OCI-LY3 (cell line): Measurements from ENCODE around the gene WLS.

ENCODE experiments used
- H2AFZ ChIP-seq: fragments of 200-600, 300-600 bp; shearing (Covaris generic); 2 replicates; pipeline ENCODE4 v1.6.0; 2014; ENCODE audit warnings: antibody characterized with exemption, low read depth, low read length
- H3K27ac ChIP-seq: fragments of 200-600, 300-600 bp; sonication (generic); 2 replicates; pipeline ENCODE4 v1.5.1; 2014; ENCODE audit warnings: mild to moderate bottlenecking, low read length, moderate library complexity, mixed read lengths
- H3K27me3 ChIP-seq: fragments of 200-600, 300-600 bp; sonication (generic); 2 replicates; pipeline ENCODE4 v1.6.1; 2014; ENCODE audit warnings: low read depth, low read length, mixed read lengths
- H3K36me3 ChIP-seq: fragments of 200-600, 300-600 bp; sonication (generic); replicated peaks from 2 replicates; pipeline ENCODE3; 2014; ENCODE audit warnings: low read depth, low read length, mixed read lengths
- H3K4me1 ChIP-seq: fragments of 300-600, 200-600 bp; sonication (generic); 2 replicates; pipeline ENCODE4 v1.6.1; 2014; ENCODE audit warnings: low read length, mixed read lengths
- H3K4me2 ChIP-seq: fragments of 200-600, 300-600 bp; sonication (generic); 2 replicates; pipeline ENCODE4 v1.6.1; 2014; ENCODE audit warnings: low read length, mixed read lengths
- H3K4me3 ChIP-seq: fragments of 300-600, 200-600 bp; sonication (generic); 2 replicates; pipeline ENCODE4 v1.5.1; 2014; ENCODE audit warnings: antibody characterized with exemption, mild to moderate bottlenecking, low read length, moderate library complexity
- H3K79me2 ChIP-seq: fragments of 300-600, 200-600 bp; shearing (Covaris generic); 2 replicates; pipeline ENCODE4 v1.6.1; 2014; ENCODE audit warnings: mild to moderate bottlenecking, low read length, mixed read lengths
- H3K9ac ChIP-seq: fragments of 300-600, 200-600 bp; shearing (Covaris generic); 2 replicates; pipeline ENCODE4 v1.6.0; 2014; ENCODE audit warnings: mild to moderate bottlenecking, low read length, moderate library complexity
- H3K9me3 ChIP-seq: fragments of 200-600, 300-600 bp; shearing (Covaris generic); 2 replicates; pipeline ENCODE4 v1.6.1; 2014; ENCODE audit warnings: low read length, mixed read lengths; ENCODE audit not compliant: insufficient read depth
- H4K20me1 ChIP-seq: fragments of 200-600, 300-600 bp; sonication (generic); 2 replicates; pipeline ENCODE4 v1.6.1; 2016; ENCODE audit warnings: low read length, mixed read lengths; ENCODE audit not compliant: insufficient read depth
- EZH2phosphoT487 ChIP-seq: fragments of 200-600 bp; shearing (Covaris generic); IDR thresholded peaks from 2 replicates; pipeline ENCODE4 v1.6.1; 2018; ENCODE audit warnings: antibody characterized with exemption, mixed run types, low read depth
- TF ChIP-seq, protein P1 (sequence below): fragments of 200-600, 300-600 bp; sonication (generic); IDR thresholded peaks from 2 replicates; pipeline ENCODE4 v1.5.1; 2014; ENCODE audit warnings: antibody characterized with exemption, low read length, low read depth

The WLS gene

DNA sequence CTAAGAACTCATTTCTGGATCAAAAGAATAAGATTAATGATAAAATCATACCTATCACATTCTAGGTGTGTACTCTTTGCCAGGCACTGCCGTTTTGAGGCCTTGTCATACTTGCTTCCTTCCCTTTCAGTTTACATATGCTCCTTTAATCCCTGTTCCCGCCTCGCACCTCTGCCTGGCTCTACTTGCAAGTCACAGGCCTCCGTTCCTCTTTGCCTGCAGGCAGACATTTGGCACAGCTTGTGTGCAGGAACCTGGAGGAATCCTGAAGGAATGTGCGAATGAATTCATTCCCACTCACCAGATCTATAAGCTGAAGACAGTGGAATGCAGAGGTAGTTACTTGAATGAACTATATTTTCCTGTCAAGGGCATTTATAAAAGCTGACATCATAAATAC lies 13.8 kb downstream of the WLS start:
- H3K27me3 ChIP-seq, result no peaks in the 10 kb centered on the region
- H3K79me2 ChIP-seq, result no peaks in the 10 kb centered on the region
- no peaks in the 10 kb centered on the region for H3K36me3 ChIP-seq
- no peak overlapping the region for H3K4me3 ChIP-seq
- H3K4me1 ChIP-seq, result no peaks in the 10 kb centered on the region
- H3K4me2 ChIP-seq, result no peak overlapping the region
- no peak overlapping the region for H2AFZ ChIP-seq
- no peak for TF ChIP-seq EZH2phosphoT487
- TF ChIP-seq, protein P1, sequence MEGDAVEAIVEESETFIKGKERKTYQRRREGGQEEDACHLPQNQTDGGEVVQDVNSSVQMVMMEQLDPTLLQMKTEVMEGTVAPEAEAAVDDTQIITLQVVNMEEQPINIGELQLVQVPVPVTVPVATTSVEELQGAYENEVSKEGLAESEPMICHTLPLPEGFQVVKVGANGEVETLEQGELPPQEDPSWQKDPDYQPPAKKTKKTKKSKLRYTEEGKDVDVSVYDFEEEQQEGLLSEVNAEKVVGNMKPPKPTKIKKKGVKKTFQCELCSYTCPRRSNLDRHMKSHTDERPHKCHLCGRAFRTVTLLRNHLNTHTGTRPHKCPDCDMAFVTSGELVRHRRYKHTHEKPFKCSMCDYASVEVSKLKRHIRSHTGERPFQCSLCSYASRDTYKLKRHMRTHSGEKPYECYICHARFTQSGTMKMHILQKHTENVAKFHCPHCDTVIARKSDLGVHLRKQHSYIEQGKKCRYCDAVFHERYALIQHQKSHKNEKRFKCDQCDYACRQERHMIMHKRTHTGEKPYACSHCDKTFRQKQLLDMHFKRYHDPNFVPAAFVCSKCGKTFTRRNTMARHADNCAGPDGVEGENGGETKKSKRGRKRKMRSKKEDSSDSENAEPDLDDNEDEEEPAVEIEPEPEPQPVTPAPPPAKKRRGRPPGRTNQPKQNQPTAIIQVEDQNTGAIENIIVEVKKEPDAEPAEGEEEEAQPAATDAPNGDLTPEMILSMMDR, result no peak
- H4K20me1 ChIP-seq, result no peaks in the 10 kb centered on the region
- no peak overlapping the region for H3K9ac ChIP-seq
- H3K27ac ChIP-seq, result no peak overlapping the region
- H3K9me3 ChIP-seq, result no peaks in the 10 kb centered on the region

DNA sequence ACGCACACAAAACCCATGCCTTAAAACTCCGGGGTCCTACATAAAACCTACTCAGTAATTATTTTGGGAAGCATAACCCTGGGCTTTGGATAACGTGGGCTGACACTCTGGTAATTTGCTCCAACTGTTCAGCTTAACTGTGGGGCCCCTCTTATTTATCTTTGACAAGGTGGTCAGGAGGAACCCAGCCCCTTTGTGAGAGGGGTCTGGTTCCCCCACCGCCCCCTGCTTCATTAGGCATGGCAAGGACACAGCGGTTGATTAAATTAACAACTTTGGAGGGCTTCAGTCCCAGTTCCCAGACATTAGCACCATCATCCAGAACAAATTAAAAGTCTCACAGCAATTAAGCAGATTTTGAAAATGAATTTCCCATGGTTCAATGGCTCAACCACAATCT lies 14.7 kb downstream of the WLS start:
- Histone ChIP-seq H3K9ac (no peak overlapping the region), H3K4me2 (no peak overlapping the region), H3K27ac (no peak overlapping the region), H3K4me3 (no peak overlapping the region), H2AFZ (no peak overlapping the region), H3K27me3 (no peaks in the 10 kb centered on the region), H3K9me3 (no peaks in the 10 kb centered on the region), H3K79me2 (no peaks in the 10 kb centered on the region), H4K20me1 (no peaks in the 10 kb centered on the region), H3K4me1 (no peaks in the 10 kb centered on the region), H3K36me3 (no peaks in the 10 kb centered on the region)
- no peak for TF ChIP-seq EZH2phosphoT487
- TF ChIP-seq, protein P1, result no peak

DNA sequence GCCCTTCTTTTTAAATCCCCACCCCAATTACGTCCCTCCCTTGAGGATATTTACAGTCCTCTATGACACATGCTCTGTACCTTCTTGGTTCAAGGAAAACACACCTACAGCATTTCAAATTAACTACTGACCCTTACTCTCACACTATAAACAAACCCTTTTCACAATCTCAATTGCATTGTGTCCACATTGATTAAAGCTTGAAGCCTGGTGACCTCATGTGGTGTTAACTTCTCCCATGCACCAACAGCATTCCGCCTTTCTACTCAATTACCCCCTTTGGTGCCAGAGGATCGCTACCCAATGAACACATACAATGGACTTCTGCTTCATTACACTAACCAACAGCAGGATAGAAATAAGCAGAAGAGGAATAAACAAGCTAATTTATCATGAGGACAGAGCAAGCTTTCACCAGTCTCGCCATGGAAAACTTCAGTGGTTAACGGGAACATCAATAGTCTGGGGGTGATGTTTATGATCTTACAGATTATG lies 15.2 kb downstream of the WLS start:
- Histone ChIP-seq H3K27ac (no peak overlapping the region), H3K79me2 (no peaks in the 10 kb centered on the region), H3K9ac (no peak overlapping the region), H3K4me1 (no peaks in the 10 kb centered on the region), H3K4me3 (no peak overlapping the region), H2AFZ (no peak overlapping the region), H3K36me3 (no peaks in the 10 kb centered on the region), H3K9me3 (no peaks in the 10 kb centered on the region), H3K27me3 (no peaks in the 10 kb centered on the region), H3K4me2 (no peak overlapping the region), H4K20me1 (no peaks in the 10 kb centered on the region)
- TF ChIP-seq EZH2phosphoT487, result no peak
- TF ChIP-seq, protein P1, result no peak

DNA sequence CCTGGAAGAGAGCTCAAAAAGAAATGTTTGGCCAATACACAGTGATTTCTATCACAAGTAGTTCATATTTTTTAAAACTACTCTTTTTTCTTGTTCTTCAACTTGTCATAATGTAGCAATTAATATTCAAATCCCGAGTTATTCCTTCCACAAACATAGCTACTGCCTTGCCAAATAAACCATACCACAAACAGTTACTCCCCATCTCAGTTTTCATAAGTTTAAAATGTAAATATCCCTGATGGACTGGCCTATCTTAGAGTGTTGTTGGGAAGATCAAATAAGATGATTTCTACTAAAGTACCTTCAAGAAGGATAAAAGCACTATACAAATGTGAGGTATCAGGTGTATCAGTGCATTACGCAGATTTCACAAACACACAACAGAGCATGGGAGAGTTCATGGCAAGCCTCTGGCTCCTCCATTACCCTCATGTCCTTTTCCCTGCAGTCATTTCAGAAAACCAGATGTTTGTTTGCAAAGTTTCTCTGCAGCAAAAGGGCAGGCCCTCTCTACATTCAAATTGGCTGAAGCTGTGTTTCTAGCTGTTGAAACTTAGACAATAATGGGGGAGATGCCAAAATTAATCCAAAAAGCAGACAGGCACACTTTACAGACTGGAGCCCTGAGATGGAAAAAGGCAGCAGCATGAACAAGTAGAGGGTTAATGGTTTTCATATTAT lies 16.1 kb downstream of the WLS start:
- no peak overlapping the region for H3K4me3 ChIP-seq
- no peaks in the 10 kb centered on the region for H4K20me1 ChIP-seq
- no peaks in the 10 kb centered on the region for H3K36me3 ChIP-seq
- H3K4me2 ChIP-seq, result no peak overlapping the region
- no peak overlapping the region for H3K9ac ChIP-seq
- H3K9me3 ChIP-seq, result no peaks in the 10 kb centered on the region
- no peak overlapping the region for H3K27ac ChIP-seq
- H3K79me2 ChIP-seq, result no peaks in the 10 kb centered on the region
- no peak overlapping the region for H2AFZ ChIP-seq
- no peaks in the 10 kb centered on the region for H3K4me1 ChIP-seq
- no peak for TF ChIP-seq EZH2phosphoT487
- TF ChIP-seq, protein P1, result no peak
- no peaks in the 10 kb centered on the region for H3K27me3 ChIP-seq
